BLaER1 treated with 17β-estradiol and CSF1 and Interleukin-3, amounts not matched to agents 10 nM and 100 nM (cell line): ENCODE data around the gene MAD1L1.
A peak's percentile ranks its signal among the peaks of the same experiment; 100 is the strongest.

Experiments used
- H3K27ac ChIP-seq, 11 experiments: shearing (Covaris generic); formaldehyde crosslinking; 2 replicates each; pipeline ENCODE4 v1.8.1; 2022
- H3K27me3 ChIP-seq, 11 experiments: shearing (Covaris generic); formaldehyde crosslinking; 2 replicates each; pipeline ENCODE4 v1.8.1; 2022
- H3K36me3 ChIP-seq, 11 experiments: shearing (Covaris generic); formaldehyde crosslinking; 2 replicates each; pipeline ENCODE4 v1.8.1; 2022
- H3K4me1 ChIP-seq, 10 experiments: shearing (Covaris generic); formaldehyde crosslinking; 2 replicates each; pipeline ENCODE4 v1.8.1; 2022
- H3K4me2 ChIP-seq, 11 experiments: shearing (Covaris generic); formaldehyde crosslinking; 2 replicates each; pipeline ENCODE4 v1.8.1; 2022
- H3K4me3 ChIP-seq, 10 experiments: shearing (Covaris generic); formaldehyde crosslinking; 2 replicates each; pipeline ENCODE4 v1.8.1; 2022
- H3K9ac ChIP-seq, 11 experiments: shearing (Covaris generic); formaldehyde crosslinking; 2 replicates each; pipeline ENCODE4 v1.8.1; 2022
- H3K9me3 ChIP-seq, 11 experiments: shearing (Covaris generic); formaldehyde crosslinking; replicated peaks in 1 of 11; 2 replicates each; pipeline ENCODE4 v1.8.1; 2022
- H4K20me1 ChIP-seq, 11 experiments: shearing (Covaris generic); formaldehyde crosslinking; 2 replicates each; pipeline ENCODE4 v1.8.1; 2022
- Cebpa-rat ChIP-seq, 11 experiments: shearing (Covaris generic); IDR thresholded peaks; 2 replicates each; pipeline ENCODE4 v1.8.1; 2022

The MAD1L1 gene

DNA sequence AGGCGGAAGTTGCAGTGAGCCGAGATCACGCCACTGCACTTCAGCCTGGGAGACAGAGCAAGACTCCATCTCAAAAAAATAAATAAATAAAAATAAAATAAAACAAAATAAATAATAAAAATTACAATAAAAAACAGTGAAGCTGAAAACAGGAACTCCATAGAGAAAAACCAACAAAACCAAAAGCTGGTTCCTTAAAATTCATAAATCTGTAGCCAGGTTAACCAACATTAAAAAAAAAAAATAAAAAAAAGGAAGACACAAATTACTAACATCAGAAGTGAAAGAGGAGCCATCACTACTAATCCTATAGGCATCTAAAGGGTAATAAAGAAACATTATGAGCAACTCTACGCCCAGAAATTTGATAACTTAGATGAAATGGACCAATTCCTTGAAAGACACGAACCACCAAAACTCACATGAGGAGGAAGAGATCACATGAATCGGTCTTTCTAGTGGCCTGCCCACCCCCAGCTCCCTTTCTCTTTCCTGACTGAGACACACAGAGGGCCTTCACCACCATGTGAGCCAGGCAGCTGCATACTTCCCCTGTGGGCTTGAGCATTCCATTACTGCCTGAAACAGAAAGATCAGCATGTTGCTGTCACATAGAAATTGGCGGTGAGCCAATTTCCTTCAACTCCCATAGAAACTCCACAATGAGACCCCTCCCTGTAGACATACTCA, 208.7 kb downstream of the MAD1L1 start:
- TF ChIP-seq Cebpa-rat (IDR thresholded peaks at IDR 0.05), result no peak
- Histone ChIP-seq H3K27me3 (peaks cover 0 to 4% (median 0%) of the 10 kb centered on the region in 11 experiments; a peak in 2 of 22 replicates), H3K4me2 (peak overlapping the region; percentile 10 to 79 (median 38); a peak in 19 of 22 replicates)

DNA sequence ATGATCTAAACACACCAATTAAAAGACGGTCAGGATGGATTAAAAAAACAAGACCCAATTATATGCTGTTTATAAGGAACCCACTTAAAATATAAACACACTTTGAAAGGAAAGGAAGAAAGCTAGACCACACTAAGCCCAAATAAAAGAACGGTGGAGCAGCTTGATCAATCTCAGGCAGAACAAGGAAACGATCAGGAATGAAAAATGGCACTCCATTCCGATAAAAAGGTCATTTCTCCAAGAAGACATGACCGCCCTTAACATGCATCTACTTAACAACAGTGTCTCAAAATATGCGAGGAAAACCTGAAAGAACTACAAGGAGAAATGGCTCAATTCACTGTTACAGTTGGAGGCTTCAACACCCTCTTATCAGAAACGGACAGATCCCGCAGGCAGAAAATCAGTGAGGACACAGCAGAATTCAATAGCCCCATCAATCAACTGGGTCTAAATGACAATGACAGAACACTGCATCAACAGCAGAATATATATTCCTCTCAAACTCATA, 210.0 kb downstream of the MAD1L1 start:
- H3K4me3 ChIP-seq, result no peak overlapping the region
- peaks cover 45 to 64% (median 53%) of the 10 kb centered on the region in 10 experiments for H3K4me1 ChIP-seq
- H3K36me3 ChIP-seq, result peaks cover 0 to 30% (median 14%) of the 10 kb centered on the region in 11 experiments; a peak in 17 of 22 replicates
- H3K27ac ChIP-seq, result no peak overlapping the region
- no peak overlapping the region for H3K4me2 ChIP-seq
- H3K9me3 ChIP-seq, result peaks cover 26 to 38% (median 35%) of the 10 kb centered on the region in 11 experiments
- H4K20me1 ChIP-seq, result peaks cover 41 to 60% (median 47%) of the 10 kb centered on the region in 11 experiments; a peak in 21 of 22 replicates
- H3K9ac ChIP-seq, result no peak overlapping the region
- TF ChIP-seq Cebpa-rat (IDR thresholded peaks at IDR 0.05), result no peak
- H3K27me3 ChIP-seq, result peaks cover 0 to 6% (median 0%) of the 10 kb centered on the region in 11 experiments; a peak in 4 of 22 replicates

More for the DNA sequence above, 208.7 kb downstream of the MAD1L1 start:
- Histone ChIP-seq H3K27ac (peak overlapping the region in 1 of 11 experiments; percentile 0; a peak in 1 of 22 replicates), H3K4me1 (peaks cover 35 to 52% (median 41%) of the 10 kb centered on the region in 10 experiments), H4K20me1 (peaks cover 30 to 50% (median 35%) of the 10 kb centered on the region in 11 experiments; a peak in 20 of 22 replicates), H3K9me3 (peaks cover 39 to 50% (median 47%) of the 10 kb centered on the region in 11 experiments), H3K36me3 (peaks cover 8 to 36% (median 24%) of the 10 kb centered on the region in 11 experiments), H3K4me3 (no peak overlapping the region), H3K9ac (0 out of 22 replicates have a peak overlapping the region, but pooled peaks of 1 of the 11 experiments have one; percentile 6)

DNA sequence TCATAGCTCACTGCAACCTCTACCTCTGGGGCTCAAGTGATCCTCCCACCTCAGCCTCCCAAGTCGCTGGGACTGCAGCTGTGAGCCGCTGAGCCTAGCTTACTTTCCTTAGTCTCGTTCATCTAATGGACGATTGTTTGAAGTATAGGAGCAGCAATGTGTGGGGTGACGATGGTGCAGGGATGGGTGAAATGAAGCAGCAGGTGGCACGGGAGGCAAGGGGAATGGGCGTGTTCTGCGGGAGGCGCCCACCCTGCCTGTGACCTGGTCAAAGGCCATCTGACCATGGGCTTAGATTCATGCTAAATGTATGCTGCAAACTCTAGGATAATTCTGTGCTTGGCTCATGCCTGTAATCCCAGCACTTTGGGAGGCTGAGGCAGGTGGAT, 210.7 kb downstream of the MAD1L1 start:
- Histone ChIP-seq H4K20me1 (peaks cover 49 to 68% (median 54%) of the 10 kb centered on the region in 11 experiments; a peak in 21 of 22 replicates), H3K9me3 (peaks cover 19 to 30% (median 27%) of the 10 kb centered on the region in 11 experiments), H3K4me2 (peak overlapping the region in 6 of 11 experiments; percentile 96 to 99 (median 96); a peak in 6 of 22 replicates), H3K4me1 (peaks cover 51 to 69% (median 59%) of the 10 kb centered on the region in 10 experiments), H3K4me3 (no peak overlapping the region), H3K36me3 (peaks cover 5 to 32% (median 13%) of the 10 kb centered on the region in 11 experiments; a peak in 17 of 22 replicates), H3K27ac (no peak overlapping the region), H3K27me3 (peaks cover 0 to 13% (median 0%) of the 10 kb centered on the region in 11 experiments; a peak in 4 of 22 replicates), H3K9ac (no peak overlapping the region)
- TF ChIP-seq Cebpa-rat (IDR thresholded peaks at IDR 0.05), result no peak

DNA sequence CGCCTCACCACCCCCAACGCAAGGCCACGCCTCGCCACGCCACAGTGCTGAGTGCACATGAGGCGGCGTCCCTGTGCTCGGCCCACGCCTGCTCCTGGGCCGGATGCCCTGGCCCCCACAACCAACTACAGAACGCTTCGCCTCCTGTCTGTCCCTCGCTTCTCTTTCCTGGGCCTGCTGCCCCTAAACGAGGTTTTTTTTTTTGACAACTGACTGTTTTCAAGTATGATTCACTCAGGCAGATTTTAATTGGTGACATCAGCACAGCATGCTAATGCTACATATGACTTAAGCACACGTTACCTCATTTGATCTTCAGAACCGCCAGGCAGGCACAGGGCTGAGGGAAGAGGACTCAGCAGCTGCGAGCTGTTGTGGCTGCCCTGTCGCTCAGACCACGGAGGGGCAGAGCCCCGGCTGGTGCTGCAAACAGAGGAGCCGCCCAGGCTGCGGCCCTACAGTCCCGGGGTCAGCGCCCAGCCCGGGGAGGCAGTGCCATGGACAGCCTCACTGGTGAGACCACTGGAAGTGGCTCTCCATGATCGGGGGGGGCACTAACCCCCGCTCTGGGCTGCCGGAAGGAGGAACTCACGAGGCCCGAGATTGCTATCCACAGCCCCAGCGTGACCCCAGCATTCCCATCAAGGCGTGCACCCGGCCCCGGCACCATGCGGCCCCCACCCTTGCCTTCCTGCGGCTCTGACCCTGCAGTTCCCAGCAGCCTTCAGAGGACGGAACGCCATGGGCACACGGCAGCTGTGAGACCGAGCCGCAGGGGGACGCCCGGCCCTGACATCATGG, 212.8 kb downstream of the MAD1L1 start:
- H4K20me1 ChIP-seq, result peaks cover 67 to 88% (median 75%) of the 10 kb centered on the region in 11 experiments; a peak in 21 of 22 replicates
- H3K4me1 ChIP-seq, result peaks cover 51 to 66% (median 59%) of the 10 kb centered on the region in 10 experiments
- TF ChIP-seq Cebpa-rat (IDR thresholded peaks at IDR 0.05), result no peak
- peak overlapping the region; percentile 89 to 99 (median 96) for H3K4me2 ChIP-seq
- peak overlapping the region; percentile 16 to 55 (median 42); a peak in 14 of 20 replicates for H3K4me3 ChIP-seq
- peaks cover 0 to 13% (median 0%) of the 10 kb centered on the region in 11 experiments; a peak in 4 of 22 replicates for H3K27me3 ChIP-seq
- peak overlapping the region in 10 of 11 experiments; percentile 46 to 79 (median 70); a peak in 20 of 22 replicates for H3K27ac ChIP-seq
- peaks cover 5 to 25% (median 14%) of the 10 kb centered on the region in 11 experiments; a peak in 14 of 22 replicates for H3K36me3 ChIP-seq
- H3K9me3 ChIP-seq, result peaks cover under 1 to 10% (median 8%) of the 10 kb centered on the region in 11 experiments; a peak in 20 of 22 replicates
- peak overlapping the region; percentile 34 to 77 (median 66); a peak in 21 of 22 replicates for H3K9ac ChIP-seq

DNA sequence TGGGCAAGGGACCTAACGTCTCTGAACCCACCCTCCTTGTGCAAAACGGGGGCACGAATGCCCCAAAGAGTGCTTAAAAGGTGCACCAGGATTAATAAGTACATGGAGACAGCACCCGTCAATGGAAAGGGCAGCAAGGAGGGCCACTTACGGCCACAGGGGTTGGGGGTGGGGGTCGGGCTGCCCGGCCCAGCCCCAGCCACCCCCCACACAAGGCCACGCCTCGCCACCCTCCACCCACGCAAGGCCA, 213.4 kb downstream of the MAD1L1 start:
- peaks cover 48 to 62% (median 55%) of the 10 kb centered on the region in 10 experiments for H3K4me1 ChIP-seq
- peak overlapping the region; percentile 89 to 99 (median 96) for H3K4me2 ChIP-seq
- peaks cover 0 to 5% (median 3%) of the 10 kb centered on the region in 11 experiments; a peak in 17 of 22 replicates for H3K9me3 ChIP-seq
- peak overlapping the region in 10 of 11 experiments; percentile 46 to 79 (median 70); a peak in 21 of 22 replicates for H3K27ac ChIP-seq
- H3K9ac ChIP-seq, result peak overlapping the region; percentile 25 to 77 (median 66); a peak in 20 of 22 replicates
- H3K4me3 ChIP-seq, result peak overlapping the region in 9 of 10 experiments; percentile 16 to 55 (median 38); a peak in 15 of 20 replicates
- H3K27me3 ChIP-seq, result peaks cover 0 to 13% (median 0%) of the 10 kb centered on the region in 11 experiments; a peak in 4 of 22 replicates
- H4K20me1 ChIP-seq, result peaks cover 70 to 89% (median 81%) of the 10 kb centered on the region in 11 experiments; a peak in 21 of 22 replicates
- TF ChIP-seq Cebpa-rat (IDR thresholded peaks at IDR 0.05), result no peak
- H3K36me3 ChIP-seq, result peaks cover 8 to 25% (median 17%) of the 10 kb centered on the region in 11 experiments; a peak in 18 of 22 replicates

DNA sequence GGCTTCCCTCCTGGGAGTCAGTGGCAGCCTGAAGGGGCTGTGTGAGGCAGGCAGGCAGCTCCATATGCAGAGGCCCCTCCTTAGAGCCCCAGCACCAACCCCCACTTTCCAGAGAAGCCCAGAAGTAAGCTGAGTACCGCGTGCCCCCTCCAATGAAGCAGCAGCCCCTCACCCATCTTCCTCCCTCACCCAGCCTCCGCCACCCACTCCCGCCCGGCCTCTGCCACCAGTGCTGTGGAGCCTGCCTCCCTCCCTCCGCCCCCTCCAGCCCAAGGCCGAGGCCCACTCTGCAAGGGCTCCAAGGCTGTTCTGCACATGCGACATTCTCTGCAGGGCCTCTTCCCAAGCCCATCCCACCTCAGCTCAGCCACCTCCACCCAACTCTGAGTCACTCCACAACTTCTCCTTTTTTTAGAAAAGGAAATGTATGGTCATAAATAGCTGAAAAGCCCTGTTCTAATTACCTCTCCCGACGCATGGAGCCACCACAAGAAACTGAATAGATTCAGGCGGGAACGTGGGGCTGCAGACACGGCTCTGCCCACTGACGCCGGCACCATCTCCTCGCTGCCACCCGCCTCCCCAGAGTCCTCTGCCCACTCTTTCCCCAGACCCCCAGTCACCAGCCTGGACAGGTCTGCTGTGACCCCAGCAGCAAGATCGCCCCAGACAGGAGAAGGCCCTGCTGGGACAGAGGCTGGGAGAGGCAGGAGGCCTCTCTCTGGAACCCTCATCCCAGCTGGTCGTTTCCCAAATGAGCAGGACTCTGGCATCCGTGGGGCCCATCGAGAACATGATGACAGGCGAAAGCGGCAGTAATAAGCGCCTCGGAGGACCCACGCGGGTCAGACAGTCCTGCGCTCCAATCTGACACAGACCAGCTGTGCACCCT, 213.9 kb downstream of the MAD1L1 start:
- H4K20me1 ChIP-seq, result peaks cover 72 to 89% (median 86%) of the 10 kb centered on the region in 11 experiments; a peak in 21 of 22 replicates
- H3K36me3 ChIP-seq, result peaks cover 8 to 31% (median 22%) of the 10 kb centered on the region in 11 experiments; a peak in 19 of 22 replicates
- no peak for TF ChIP-seq Cebpa-rat (IDR thresholded peaks at IDR 0.05)
- H3K9ac ChIP-seq, result peak overlapping the region; percentile 25 to 76 (median 66); a peak in 20 of 22 replicates
- H3K4me1 ChIP-seq, result peaks cover 44 to 62% (median 53%) of the 10 kb centered on the region in 10 experiments
- peak overlapping the region; percentile 89 to 99 (median 96) for H3K4me2 ChIP-seq
- H3K27ac ChIP-seq, result peak overlapping the region in 10 of 11 experiments; percentile 46 to 79 (median 70); a peak in 20 of 22 replicates
- no peaks in the 10 kb centered on the region for H3K9me3 ChIP-seq
- peaks cover 0 to 13% (median 0%) of the 10 kb centered on the region in 11 experiments; a peak in 4 of 22 replicates for H3K27me3 ChIP-seq
- peak overlapping the region in 9 of 10 experiments; percentile 16 to 55 (median 38); a peak in 16 of 20 replicates for H3K4me3 ChIP-seq

DNA sequence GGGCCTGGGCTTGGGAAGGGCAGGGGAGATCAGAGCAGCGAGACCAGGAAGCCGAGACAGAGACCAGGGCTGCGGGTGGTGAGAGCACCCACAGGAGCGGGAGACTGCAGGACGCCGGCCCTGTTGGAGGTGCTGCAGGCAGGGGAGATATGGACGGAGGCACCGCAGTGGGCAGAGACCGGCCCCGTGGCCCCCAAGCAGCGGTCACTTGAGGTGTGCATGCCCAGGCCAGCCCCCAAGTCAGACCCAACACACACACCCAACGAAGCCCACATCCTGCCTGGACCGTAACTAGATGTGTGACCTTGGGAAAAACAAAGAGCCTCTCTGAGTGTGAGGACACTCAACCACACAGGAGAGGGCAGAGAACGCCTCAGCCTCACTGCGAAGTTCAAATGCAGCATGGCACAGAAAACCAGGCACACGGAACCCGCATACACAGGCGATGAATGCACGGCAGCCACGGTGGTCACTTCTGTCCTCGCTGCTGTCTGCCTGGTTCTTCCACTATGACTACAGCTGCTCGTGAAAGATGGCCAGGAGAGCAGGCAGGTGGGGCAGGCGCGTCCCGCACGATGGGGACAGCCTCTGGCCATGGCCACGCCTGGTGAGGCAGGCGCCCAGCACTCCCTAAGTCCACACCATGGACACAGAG, 214.7 kb downstream of the MAD1L1 start:
- Histone ChIP-seq H4K20me1 (peaks cover 79 to 97% (median 94%) of the 10 kb centered on the region in 11 experiments; a peak in 21 of 22 replicates), H3K36me3 (peaks cover 8 to 37% (median 28%) of the 10 kb centered on the region in 11 experiments; a peak in 20 of 22 replicates), H3K4me2 (peak overlapping the region; percentile 89 to 99 (median 96))

More for the DNA sequence above, 214.7 kb downstream of the MAD1L1 start:
- H3K27me3 ChIP-seq, result peaks cover 0 to 13% (median 0%) of the 10 kb centered on the region in 11 experiments; a peak in 5 of 22 replicates
- no peak for TF ChIP-seq Cebpa-rat (IDR thresholded peaks at IDR 0.05)
- H3K4me1 ChIP-seq, result peaks cover 43 to 70% (median 55%) of the 10 kb centered on the region in 10 experiments
- no peaks in the 10 kb centered on the region for H3K9me3 ChIP-seq
- no peak overlapping the region for H3K27ac ChIP-seq
- H3K9ac ChIP-seq, result peak overlapping the region in 2 of 11 experiments; percentile 13 to 76; a peak in 1 of 22 replicates
- H3K4me3 ChIP-seq, result peak overlapping the region in 1 of 10 experiments; percentile 6; a peak in 1 of 20 replicates
